H1 (cell line): ENCODE data around the gene MRPL17. TPM values are rescaled to one million over a fixed set of nuclear protein-coding genes. Genes with fewer than 3 reads are reported as not detected.

Experiments
- CTCF ChIA-PET: fragments of 300-600 bp; sonication (Branson Sonifier 250); formaldehyde crosslinking; loops from one replicate; lab custom pipeline; 2021; ENCODE audit not compliant: partially characterized antibody; lab: Charles Lee
- POLR2A ChIA-PET: fragments of 300-600 bp; sonication (Branson Sonifier 250); formaldehyde crosslinking; loops from one replicate; lab custom pipeline; 2021; ENCODE audit warnings: inconsistent platforms; ENCODE audit not compliant: partially characterized antibody; lab: Charles Lee
- DNase-seq, 2 experiments: peaks; one replicate each; pipeline versions ENCODE4 v3.0.0 to v3.0.0-alpha.2; 2010 to 2022; ENCODE audit warnings: low spot score in 2 of 2, low read depth in 1 of 2, mixed read lengths in 1 of 2
- FAIRE-seq: peaks from 2 replicates; lab custom pipeline; 2011; peaks lifted over from hg19 to GRCh38; lab: Jason Lieb, UNC
- H2AFZ ChIP-seq: 2 replicates; pipeline ENCODE4 v1.8.1; 2012; ENCODE audit warnings: low read length, inconsistent platforms
- H2AK5ac ChIP-seq: 2 replicates; pipeline ENCODE4 v1.6.1; 2013; ENCODE audit warnings: low read depth, low read length
- H2BK120ac ChIP-seq: replicated peaks from 2 replicates; pipeline ENCODE3; 2013; ENCODE audit warnings: low read depth, low read length, inconsistent platforms
- H2BK12ac ChIP-seq: 2 replicates; pipeline ENCODE4 v1.6.1; 2013; ENCODE audit warnings: low read depth, low read length
- H2BK15ac ChIP-seq: 2 replicates; pipeline ENCODE4 v1.6.1; 2013; ENCODE audit warnings: low read length
- H2BK20ac ChIP-seq: 2 replicates; pipeline ENCODE4 v1.6.1; 2013; ENCODE audit warnings: low read length
- H2BK5ac ChIP-seq: 2 replicates; pipeline ENCODE4 v1.6.1; 2013; ENCODE audit warnings: low read depth, low read length
- H3K14ac ChIP-seq: 2 replicates; pipeline ENCODE4 v1.6.1; 2013; ENCODE audit warnings: inconsistent platforms; ENCODE audit not compliant: insufficient read length
- H3K18ac ChIP-seq: 2 replicates; pipeline ENCODE4 v1.6.1; 2013; ENCODE audit warnings: low read length; ENCODE audit errors: extremely low read depth
- H3K23ac ChIP-seq: 2 replicates; pipeline ENCODE4 v1.6.1; 2013; ENCODE audit warnings: inconsistent platforms; ENCODE audit not compliant: insufficient read length
- H3K23me2 ChIP-seq: 2 replicates; pipeline ENCODE4 v1.6.1; 2013; ENCODE audit warnings: low read depth, low read length
- H3K27ac ChIP-seq: 2 replicates; pipeline ENCODE4 v1.6.1; 2011; ENCODE audit warnings: low read depth, low read length, inconsistent platforms
- H3K27me3 ChIP-seq, 4 experiments: replicated peaks in 1 of 4; 1 replicate in 1 of 4; 2 replicates in 3 of 4; pipeline versions ENCODE4 v1.6.1 to v1.8.1; 2011 to 2013; ENCODE audit warnings: low read length in 3 of 4, mild to moderate bottlenecking in 3 of 4, inconsistent platforms in 2 of 4, mixed read lengths in 2 of 4, moderate library complexity in 1 of 4; ENCODE audit not compliant: control insufficient read depth in 3 of 4, insufficient read depth in 3 of 4; ENCODE audit errors: extremely low read depth in 1 of 4
- H3K36me3 ChIP-seq, 4 experiments: 2 replicates each; pipeline versions ENCODE4 v1.6.1 to v1.8.1; 2011 to 2013; ENCODE audit warnings: mild to moderate bottlenecking in 4 of 4, low read length in 3 of 4, moderate library complexity in 2 of 4, control low read depth in 1 of 4, inconsistent platforms in 1 of 4; ENCODE audit not compliant: insufficient read depth in 4 of 4, control insufficient read depth in 2 of 4
- H3K4ac ChIP-seq: replicated peaks from 2 replicates; pipeline ENCODE3; 2013; ENCODE audit warnings: low read length, low read depth, mixed read lengths, inconsistent platforms; ENCODE audit not compliant: insufficient read length
- H3K4me1 ChIP-seq, 4 experiments: replicated peaks in 1 of 4; 1 replicate in 1 of 4; 2 replicates in 3 of 4; pipeline versions ENCODE4 v1.6.1 to v1.8.1; 2011 to 2013; ENCODE audit warnings: low read length in 3 of 4, inconsistent platforms in 2 of 4, mixed read lengths in 1 of 4; ENCODE audit not compliant: insufficient read depth in 4 of 4, control insufficient read depth in 3 of 4
- H3K4me2 ChIP-seq, 2 experiments: 2 replicates each; pipeline versions ENCODE4 v1.6.1 to v1.8.1; 2011 to 2013; ENCODE audit warnings: low read depth in 2 of 2, low read length in 2 of 2, control low read depth in 1 of 2, inconsistent platforms in 1 of 2, mild to moderate bottlenecking in 1 of 2; ENCODE audit not compliant: insufficient read depth in 1 of 2
- H3K4me3 ChIP-seq, 4 experiments: fragments of 200-600, 300-600 bp in 1 of 4; sonication (generic), shearing (Covaris generic), sonication (Bioruptor Twin) in 1 of 4; 2 replicates each; pipeline versions ENCODE4 v1.5.1 to v1.8.1; 2011 to 2016; ENCODE audit warnings: low read length in 4 of 4, low read depth in 3 of 4, control low read depth in 2 of 4, inconsistent platforms in 2 of 4, mild to moderate bottlenecking in 2 of 4, mixed read lengths in 1 of 4, moderate library complexity in 1 of 4; ENCODE audit not compliant: insufficient read depth in 2 of 4; ENCODE audit errors: extremely low read depth in 1 of 4
- H3K56ac ChIP-seq: replicated peaks from 2 replicates; pipeline ENCODE3; 2013; ENCODE audit warnings: low read depth, mild to moderate bottlenecking, mixed read lengths, low read length, inconsistent platforms; ENCODE audit not compliant: insufficient read length
- H3K79me1 ChIP-seq: 2 replicates; pipeline ENCODE4 v1.6.1; 2013; ENCODE audit warnings: low read depth, low read length, control low read depth
- H3K79me2 ChIP-seq, 2 experiments: 2 replicates each; pipeline versions ENCODE4 v1.6.1 to v1.8.1; 2012 to 2013; ENCODE audit warnings: low read length in 2 of 2, mild to moderate bottlenecking in 2 of 2, inconsistent platforms in 1 of 2; ENCODE audit not compliant: insufficient read depth in 2 of 2, control insufficient read depth in 1 of 2
- H3K9ac ChIP-seq, 4 experiments: replicated peaks in 1 of 4; 1 replicate in 1 of 4; 2 replicates in 3 of 4; pipeline versions ENCODE4 v1.6.1 to v1.8.1; 2011 to 2013; ENCODE audit warnings: low read depth in 3 of 4, low read length in 3 of 4, control low read depth in 2 of 4, mild to moderate bottlenecking in 2 of 4, moderate library complexity in 2 of 4, inconsistent platforms in 1 of 4; ENCODE audit errors: extremely low read depth in 1 of 4
- H3K9me3 ChIP-seq, 2 experiments: 2 replicates each; pipeline versions ENCODE4 v1.6.1 to v1.8.1; 2012 to 2013; ENCODE audit warnings: mild to moderate bottlenecking in 2 of 2, moderate library complexity in 2 of 2, control low read depth in 1 of 2, inconsistent platforms in 1 of 2, low read depth in 1 of 2, low read length in 1 of 2, mixed read lengths in 1 of 2; ENCODE audit not compliant: insufficient read depth in 2 of 2
- H4K20me1 ChIP-seq, 2 experiments: replicated peaks in 1 of 2; 2 replicates each; pipeline versions ENCODE3 to v1.8.1; 2011 to 2013; ENCODE audit warnings: inconsistent platforms in 2 of 2, low read length in 2 of 2, mild to moderate bottlenecking in 1 of 2; ENCODE audit not compliant: insufficient read depth in 2 of 2, control insufficient read depth in 1 of 2
- H4K5ac ChIP-seq: 2 replicates; pipeline ENCODE4 v1.6.1; 2013; ENCODE audit warnings: low read length, low read depth, mixed read lengths, inconsistent platforms; ENCODE audit not compliant: insufficient read length
- H4K8ac ChIP-seq: 2 replicates; pipeline ENCODE4 v1.8.0; 2013; ENCODE audit warnings: mild to moderate bottlenecking, moderate library complexity, low read length, inconsistent platforms; ENCODE audit not compliant: insufficient read depth; ENCODE audit errors: extremely low read depth
- H4K91ac ChIP-seq: replicated peaks from 2 replicates; pipeline ENCODE3; 2013; ENCODE audit warnings: low read length, mixed read lengths, inconsistent platforms; ENCODE audit not compliant: insufficient read length
- CBX5 ChIP-seq: fragments of 300-800, 300-1000 bp; sonication (generic); IDR thresholded peaks from 2 replicates; pipeline ENCODE4 v1.7.1; 2016; ENCODE audit warnings: antibody characterized with exemption, low read length, low read depth
- POLR2A ChIP-seq, 2 experiments: IDR thresholded peaks; 1 replicate in 1 of 2; 2 replicates in 1 of 2; pipeline ENCODE4 v1.6.1; 2011; ENCODE audit warnings: low read depth in 2 of 2, low read length in 2 of 2, mild to moderate bottlenecking in 2 of 2; ENCODE audit errors: control extremely low read depth in 1 of 2
- WGBS, 2 experiments: shearing (Covaris generic) in 1 of 2; methylation state at CpG; one replicate each; pipeline versions ENCODE4 v1.1.6 to v1.1.7; 2013 to 2015; ENCODE audit warnings: low lambda C conversion rate in 2 of 2, mixed read lengths in 2 of 2, inconsistent platforms in 1 of 2, low coverage in 1 of 2, missing lambda C conversion rate in 1 of 2; ENCODE audit not compliant: insufficient replicate concordance in 2 of 2, insufficient coverage in 1 of 2, insufficient read length in 1 of 2; ENCODE audit errors: extremely low coverage in 1 of 2, missing lambda C conversion rate in 1 of 2; 5-methylcytosine and 5-hydroxymethylcytosine counted together
- polyA plus RNA-seq, 7 experiments: library from polyadenylated mRNA; depleted of rRNA in 3 of 7; stranded (reverse) in 5 of 7; unstranded in 2 of 7; fragments of >200 nt in 5 of 7; fragments of 200-250 nt in 2 of 7; gene quantifications; 1 replicate in 5 of 7; 2 replicates in 1 of 7; 4 replicates in 1 of 7; pipeline versions ENCODE4 v1.2.1 to v1.2.3, GENCODE V29; 2011 to 2013; ENCODE audit warnings: missing spikeins in 2 of 7, mixed read lengths in 2 of 7
- total RNA-seq: library from RNA; stranded (reverse); fragmentation: NEBNext Ultra II Directional; extraction: Animal tissue kit (Norgen Biotek cat#: 25700); gene quantifications from 2 replicates; pipeline ENCODE4 v1.2.1, GENCODE V29; 2021

The MRPL17 gene
- total and polyA plus RNA-seq, 2 of the 8 experiments (the other 6 are each of a cell fraction or from before 2014, with no cell fraction given), result 55.7 to 70.5 TPM

DNA sequence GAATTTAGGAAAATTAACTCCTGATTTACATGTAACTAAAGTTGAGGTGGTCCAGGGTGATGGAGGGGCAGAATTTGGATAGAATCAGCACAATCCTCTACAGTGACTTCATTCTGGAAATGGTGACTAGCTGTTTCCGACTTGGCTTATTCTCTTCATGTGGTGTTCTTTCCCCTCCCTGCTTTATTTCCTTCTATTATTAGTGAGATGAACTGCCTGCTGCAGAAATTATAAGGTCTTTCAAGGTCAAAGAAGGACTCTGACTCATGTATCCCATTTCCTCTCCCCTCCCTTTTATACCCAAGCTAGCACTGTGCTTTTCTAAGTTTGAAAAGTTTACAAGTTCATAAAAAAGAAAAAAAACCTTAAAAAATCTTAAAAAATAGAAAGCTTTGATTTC lies 12.2 kb upstream of the MRPL17 start:
- H2BK120ac ChIP-seq, result no peak overlapping the region
- no peak overlapping the region for H3K27ac ChIP-seq
- H3K4me3 ChIP-seq, result no peak overlapping the region
- H3K79me2 ChIP-seq, result no peaks in the 10 kb centered on the region
- no peaks in the 10 kb centered on the region for H3K79me1 ChIP-seq
- no peaks in the 10 kb centered on the region for H3K9me3 ChIP-seq
- H3K4me2 ChIP-seq, result no peak overlapping the region
- H3K4ac ChIP-seq, result no peak overlapping the region
- TF ChIP-seq POLR2A (IDR thresholded peaks at IDR 0.05; ENCODE audit: control extremely low read depth in 1 of 2, low read depth in 2 of 2, low read length in 2 of 2) (no peak), CBX5 (no peak)
- no peaks in the 10 kb centered on the region; a peak in 1 of 7 replicates for H3K27me3 ChIP-seq
- H3K36me3 ChIP-seq, result no peaks in the 10 kb centered on the region
- H4K91ac ChIP-seq, result no peak overlapping the region
- no peak overlapping the region for H4K5ac ChIP-seq
- no peak overlapping the region for H2BK12ac ChIP-seq
- no peak overlapping the region for H2AFZ ChIP-seq
- CTCF ChIA-PET, result interaction anchor here (0.6 to 3.4 kb wide), 7 partner anchors 12 to 480 kb away, joined by 3 to 13 read pairs (median 3); partner anchors contain the start of genes MRPL17 and TPP1
- no peak overlapping the region for H3K9ac ChIP-seq
- FAIRE-seq, result no peak
- no peak overlapping the region for H3K23ac ChIP-seq
- no peaks in the 10 kb centered on the region for H3K23me2 ChIP-seq
- H3K4me1 ChIP-seq, result no peaks in the 10 kb centered on the region
- no peak overlapping the region for H2BK5ac ChIP-seq
- DNase-seq, result no peak
- no peaks in the 10 kb centered on the region for H4K20me1 ChIP-seq
- WGBS, 2 experiments, result 83% methylated on average over 1 of the region's 1 CpG; no CpG with 5 or more reads in 1 of the 2 experiments
- no peak overlapping the region for H3K14ac ChIP-seq
- H2AK5ac ChIP-seq, result no peak overlapping the region
- H2BK20ac ChIP-seq, result no peak overlapping the region
- H2BK15ac ChIP-seq, result no peak overlapping the region
- H3K56ac ChIP-seq, result no peak overlapping the region
- POLR2A ChIA-PET, result interaction anchor here (0.8 kb wide), 1 partner anchor 152 kb away, joined by 3 read pairs; no protein-coding TSS in a partner anchor
- H3K18ac ChIP-seq, result no peak overlapping the region
- no peak overlapping the region for H4K8ac ChIP-seq
